Progenitor cell of endocrine pancreas (in vitro differentiated cells): ENCODE measurements around the gene B4GALT3. TPM values are rescaled to one million over a fixed set of nuclear protein-coding genes. Genes with fewer than 3 reads are reported as not detected.

Source experiments
- DNase-seq: peaks from one replicate; pipeline ENCODE4 v3.0.0; 2021; ENCODE audit warnings: low spot score; ENCODE audit not compliant: unreplicated experiment
- H3K27ac Mint-ChIP-seq: 2 replicates; pipeline ENCODE4 v1.8.0; 2021; ENCODE audit warnings: mild to moderate bottlenecking, moderate library complexity, mixed read lengths
- H3K27me3 Mint-ChIP-seq: 2 replicates; pipeline ENCODE4 v1.8.0; 2021; ENCODE audit warnings: mixed read lengths
- H3K36me3 Mint-ChIP-seq: 2 replicates; pipeline ENCODE4 v1.8.0; 2022; ENCODE audit warnings: mixed read lengths; ENCODE audit not compliant: insufficient read depth
- H3K4me1 Mint-ChIP-seq: 2 replicates; pipeline ENCODE4 v1.8.0; 2021; ENCODE audit warnings: low read depth, mixed read lengths
- H3K4me3 Mint-ChIP-seq: 2 replicates; pipeline ENCODE4 v1.8.0; 2021; ENCODE audit warnings: low read depth, mild to moderate bottlenecking, moderate library complexity, mixed read lengths
- H3K9me3 Mint-ChIP-seq: 2 replicates; pipeline ENCODE4 v1.8.0; 2021; ENCODE audit warnings: low read depth, mixed read lengths
- CTCF ChIP-seq: fragments of 200-600 bp; sonication (generic); IDR thresholded peaks from one replicate; pipeline ENCODE4 v1.5.0; 2021; ENCODE audit warnings: antibody characterized with exemption, mild to moderate bottlenecking; ENCODE audit not compliant: unreplicated experiment
- total RNA-seq: library from RNA; stranded (reverse); gene quantifications from 2 replicates; pipeline ENCODE4 v1.2.1, GENCODE V29; 2021

B4GALT3 gene
- total RNA-seq, 1 donor from 2014 or later = 45.9 TPM

DNA sequence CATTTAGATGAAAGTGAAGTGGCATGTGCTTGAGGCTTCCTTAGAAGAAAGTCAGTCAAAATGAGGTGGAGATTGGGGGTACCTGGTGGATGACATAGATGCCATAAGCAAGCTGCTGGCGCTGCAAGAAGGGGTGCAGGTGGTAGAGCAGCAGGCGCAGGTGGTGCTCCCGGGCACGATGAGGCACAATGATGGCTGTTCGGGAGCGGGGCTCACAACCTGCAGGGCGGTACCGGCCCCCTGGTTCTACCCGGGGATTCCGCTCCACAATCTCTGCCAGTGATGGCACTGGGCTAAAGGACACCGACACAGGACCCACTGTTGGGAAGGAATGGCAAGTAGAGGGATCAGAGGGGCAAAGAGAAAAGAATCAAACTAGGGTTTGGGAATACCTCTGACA is 2.4 kb downstream of the B4GALT3 start:
- H3K27me3 Mint-ChIP-seq = no peaks in the 10 kb centered on the region
- peaks cover 16% of the 10 kb centered on the region for H3K36me3 Mint-ChIP-seq
- no peaks in the 10 kb centered on the region for H3K9me3 Mint-ChIP-seq
- peak overlapping the region; percentile 50 for H3K27ac Mint-ChIP-seq
- TF ChIP-seq CTCF = no peak
- DNase-seq = no peak
- peaks cover 17% of the 10 kb centered on the region for H3K4me1 Mint-ChIP-seq
- H3K4me3 Mint-ChIP-seq = no peak overlapping the region

DNA sequence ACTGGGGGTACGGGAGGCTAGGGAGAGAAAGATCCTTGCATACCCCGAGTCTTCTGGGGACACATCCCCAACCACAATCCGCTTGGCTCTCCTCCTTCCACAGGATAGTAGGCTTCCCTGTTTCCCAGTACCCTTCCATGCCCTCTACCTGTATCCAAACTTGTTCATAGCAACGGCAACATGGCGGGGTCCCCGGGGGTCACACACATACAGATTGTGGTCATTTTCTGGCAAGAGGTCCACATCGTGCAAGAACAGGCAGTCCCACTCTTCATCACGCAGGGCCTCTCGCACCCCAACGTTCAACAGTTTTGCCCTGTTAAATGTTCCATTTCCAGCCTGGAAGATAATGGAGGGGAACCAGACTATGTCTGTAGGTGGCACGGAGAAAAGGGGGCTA is 3.6 kb downstream of the B4GALT3 start:
- no peak for TF ChIP-seq CTCF
- no peak for DNase-seq
- H3K36me3 Mint-ChIP-seq = peaks cover 21% of the 10 kb centered on the region
- no peak overlapping the region for H3K4me3 Mint-ChIP-seq
- H3K9me3 Mint-ChIP-seq = no peaks in the 10 kb centered on the region
- H3K4me1 Mint-ChIP-seq = peaks cover 17% of the 10 kb centered on the region
- no peak overlapping the region for H3K27ac Mint-ChIP-seq
- no peaks in the 10 kb centered on the region for H3K27me3 Mint-ChIP-seq

DNA sequence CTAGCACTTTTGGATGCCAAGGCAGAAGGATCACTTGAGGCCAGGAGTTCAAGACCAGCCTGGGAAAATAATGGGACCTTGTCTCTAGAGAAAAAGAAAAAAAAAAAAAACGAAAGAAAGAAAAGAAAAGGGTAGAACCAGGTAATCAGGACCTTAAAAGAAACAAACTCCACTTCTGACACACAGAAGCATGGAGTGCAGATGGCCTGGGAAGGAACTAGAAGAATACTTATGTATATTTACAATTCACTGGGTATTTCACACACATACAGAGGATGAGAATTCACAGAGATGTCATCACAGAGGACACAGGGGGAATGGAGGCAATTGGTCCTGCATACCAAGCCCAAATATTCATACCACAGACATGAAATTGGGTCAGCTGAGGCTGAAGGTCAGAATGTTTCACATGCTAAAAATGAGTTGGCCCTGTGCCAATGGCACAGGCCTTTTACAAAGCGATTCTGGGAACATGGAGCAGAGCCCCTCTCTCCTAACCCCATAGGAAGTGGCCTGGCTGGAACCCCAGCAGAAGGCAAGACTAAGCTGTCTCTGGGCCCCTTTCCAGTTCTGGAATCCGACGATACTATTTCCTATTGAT is 4.4 kb downstream of the B4GALT3 start:
- H3K36me3 Mint-ChIP-seq = peaks cover 21% of the 10 kb centered on the region

DNA sequence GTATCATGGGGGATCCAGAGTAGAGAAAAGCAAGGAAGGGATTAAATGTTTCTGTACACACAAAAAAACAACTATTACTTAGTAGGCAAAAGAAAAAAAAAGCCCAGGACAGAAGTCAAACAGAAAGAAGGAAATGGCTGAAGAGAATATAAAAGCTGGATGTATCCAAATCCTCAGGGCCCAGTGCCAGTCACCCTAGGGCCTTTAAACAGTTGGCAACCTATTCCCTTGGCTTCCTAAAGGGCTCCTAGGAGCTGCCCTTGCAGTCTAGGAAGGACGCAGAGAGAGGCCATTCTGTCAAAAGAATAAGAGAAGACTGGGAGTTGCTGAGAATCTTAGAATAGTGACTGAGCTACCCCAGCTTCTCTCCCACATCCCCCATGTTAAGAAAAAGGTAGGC is 5.0 kb downstream of the B4GALT3 start:
- H3K4me3 Mint-ChIP-seq = no peak overlapping the region

More for the DNA sequence above, 4.4 kb downstream of the B4GALT3 start:
- H3K27me3 Mint-ChIP-seq = no peaks in the 10 kb centered on the region
- H3K4me3 Mint-ChIP-seq = no peak overlapping the region
- H3K27ac Mint-ChIP-seq = no peak overlapping the region
- TF ChIP-seq CTCF = no peak
- no peaks in the 10 kb centered on the region for H3K9me3 Mint-ChIP-seq
- H3K4me1 Mint-ChIP-seq = peaks cover 14% of the 10 kb centered on the region
- DNase-seq = no peak

GRCh38 chr1:161171696-161172095 is 5.6 kb downstream of the B4GALT3 start:
- TF ChIP-seq CTCF = no peak
- H3K4me3 Mint-ChIP-seq = no peak overlapping the region
- peaks cover 21% of the 10 kb centered on the region for H3K36me3 Mint-ChIP-seq
- DNase-seq = no peak
- no peaks in the 10 kb centered on the region for H3K9me3 Mint-ChIP-seq
- no peaks in the 10 kb centered on the region for H3K27me3 Mint-ChIP-seq
- H3K27ac Mint-ChIP-seq = no peak overlapping the region
- peaks cover 15% of the 10 kb centered on the region for H3K4me1 Mint-ChIP-seq

More for the DNA sequence above, 5.0 kb downstream of the B4GALT3 start:
- Mint-ChIP-seq H3K4me1 (peaks cover 10% of the 10 kb centered on the region), H3K27ac (no peak overlapping the region), H3K9me3 (no peaks in the 10 kb centered on the region), H3K27me3 (no peaks in the 10 kb centered on the region), H3K36me3 (peaks cover 21% of the 10 kb centered on the region)
- no peak for DNase-seq
- TF ChIP-seq CTCF = no peak
